Measurements from ENCODE around the gene GK.
"Not testable (repeated sequence)": the region's sequence is repeated elsewhere in the genome, so short reads cannot be mapped to it uniquely, and the experiment has no call there.

Gene GK

GRCh38 chrX:30706216-30706775, 53.1 kb downstream of the GK start:
- DNase-seq (ENCODE audit: low read depth in 2 of 2), result no peak

GRCh38 chrX:30712214-30712613, 59.0 kb downstream of the GK start:
- no peak for DNase-seq (ENCODE audit: low read depth in 2 of 2)

GRCh38 chrX:30713061-30713525, 59.9 kb downstream of the GK start:
- DNase-seq (ENCODE audit: low read depth in 2 of 2), result peak; percentile 22 to 36

DNA sequence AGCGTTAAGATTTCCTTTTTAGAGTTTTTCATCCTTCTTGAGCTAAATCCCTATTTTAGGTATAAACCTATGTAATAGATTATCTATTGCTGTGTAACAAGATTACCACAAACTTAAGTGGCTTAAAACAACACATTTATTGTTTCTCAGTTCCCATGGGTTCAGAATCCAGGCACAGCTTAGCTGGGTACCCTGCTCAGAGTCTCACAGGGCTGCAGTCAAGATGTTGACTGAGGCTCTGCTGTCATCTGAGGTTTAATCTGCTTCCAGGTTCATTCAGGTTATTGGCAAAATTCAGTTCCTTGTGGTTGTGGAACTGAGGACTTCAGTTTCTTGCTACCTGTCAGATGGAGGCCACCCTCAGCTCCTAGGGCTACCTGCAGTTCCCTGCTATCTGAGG, 60.9 kb downstream of the GK start:
- DNase-seq (ENCODE audit: low read depth in 2 of 2), result no peak

- no peak for DNase-seq (ENCODE audit: low read depth in 2 of 2)
Measured at GRCh38 chrX:30715976-30716375, 62.8 kb downstream of the GK start.

DNA sequence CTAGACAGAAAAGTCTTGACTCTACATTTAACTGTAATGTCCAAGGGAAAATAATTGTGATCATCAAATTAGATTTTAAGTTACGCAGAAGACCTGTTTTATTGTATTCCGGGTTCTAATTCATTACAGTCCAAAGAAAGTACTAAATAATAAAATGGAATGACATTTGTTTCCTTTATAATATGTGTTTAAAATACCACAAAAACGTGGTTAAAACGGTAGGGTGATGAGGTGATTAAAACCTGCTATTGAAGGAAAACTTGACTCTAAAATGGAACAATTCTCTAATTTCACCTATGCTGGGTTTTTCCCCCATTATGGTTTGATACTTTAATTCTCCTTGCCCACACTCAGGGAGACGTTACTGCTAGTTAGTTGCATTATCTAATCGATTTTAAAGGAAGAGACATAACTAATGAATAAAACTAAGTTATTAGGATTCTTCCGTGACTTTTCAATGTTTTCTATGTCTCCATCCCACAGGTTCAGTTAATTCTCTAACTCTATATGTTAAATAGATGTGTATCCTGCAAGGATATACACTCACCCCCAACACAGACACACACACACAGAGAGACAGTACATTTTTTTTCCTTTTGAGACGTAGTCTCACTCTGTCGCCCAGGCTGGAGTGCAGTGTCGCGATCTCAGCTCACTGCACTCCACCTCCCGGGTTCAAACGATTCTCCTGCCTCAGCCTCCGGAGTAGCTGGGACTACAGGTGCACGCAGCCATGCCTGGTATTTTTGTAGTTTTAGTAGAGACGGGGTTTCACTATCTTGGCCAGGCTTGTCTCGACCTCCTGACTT, 80.8 kb downstream of the GK start:
- DNase-seq (ENCODE audit: low read depth in 2 of 2), result no peak

- no peak for DNase-seq (ENCODE audit: low read depth in 2 of 2)
Measured at GRCh38 chrX:30734782-30735181, 81.6 kb downstream of the GK start.

- DNase-seq (ENCODE audit: low read depth in 2 of 2), result peak; percentile 55 to 73
Measured at GRCh38 chrX:30735839-30736238, 82.6 kb downstream of the GK start.

GRCh38 chrX:30741545-30741944, 88.3 kb downstream of the GK start:
- DNase-seq (ENCODE audit: low read depth in 2 of 2), result no peak

DNA sequence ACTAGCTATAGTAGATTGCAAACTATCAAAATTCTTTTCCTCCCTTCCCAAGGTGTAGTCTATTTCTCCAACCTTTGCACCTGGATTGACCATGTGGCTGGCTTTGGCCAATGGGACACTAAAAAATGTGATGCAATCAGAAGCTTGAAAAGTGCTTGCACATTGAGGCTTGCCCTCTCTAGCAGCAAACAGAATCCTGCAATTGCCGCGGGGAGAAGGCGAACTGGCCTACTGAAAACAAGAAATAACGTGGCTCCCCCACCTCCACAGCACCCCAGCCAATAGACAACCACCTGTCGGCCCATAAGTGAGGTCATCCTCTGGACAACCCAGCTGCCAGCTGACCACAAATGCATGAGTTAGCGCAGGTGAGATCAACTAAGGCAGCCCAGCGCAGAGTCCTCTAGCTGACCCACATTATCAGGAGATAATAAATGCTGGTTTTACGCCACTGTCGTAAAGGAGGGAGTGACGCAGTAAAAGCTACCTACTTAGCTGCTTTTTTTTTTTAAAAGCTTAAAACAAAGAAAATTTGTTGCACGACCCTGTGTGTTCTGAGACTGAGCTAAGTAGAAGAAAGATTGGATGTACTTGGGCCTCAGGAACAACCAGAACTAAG, 95.2 kb downstream of the GK start:
- DNase-seq (ENCODE audit: low read depth in 2 of 2), result no peak

DNA sequence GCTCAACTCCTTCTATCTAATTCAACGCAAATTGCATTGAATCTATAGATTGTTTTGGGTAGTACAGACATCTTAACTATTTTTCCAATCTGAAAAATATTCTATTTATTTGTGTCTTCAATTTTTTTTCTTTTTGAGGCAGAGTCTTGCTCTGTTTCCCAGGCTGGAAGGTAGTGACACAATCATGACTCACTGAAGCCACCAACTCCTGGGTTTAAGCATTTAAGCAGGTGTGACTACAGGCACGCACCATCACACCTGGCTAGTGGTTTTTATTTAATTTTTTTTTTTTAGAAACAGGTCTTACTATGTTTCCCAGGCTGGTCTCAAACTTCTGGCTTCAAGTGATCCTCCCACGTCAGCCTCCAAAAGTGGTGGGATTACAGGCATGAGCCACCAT, 98.3 kb downstream of the GK start:
- DNase-seq (ENCODE audit: low read depth in 2 of 2), result no peak

GRCh38 chrX:30762755-30763154, 109.5 kb downstream of the GK start:
- no peak for DNase-seq (ENCODE audit: low read depth in 2 of 2)

- not testable (repeated sequence) for DNase-seq (ENCODE audit: low read depth in 2 of 2)
Measured at GRCh38 chrX:30773764-30774163, 120.5 kb downstream of the GK start.

DNA sequence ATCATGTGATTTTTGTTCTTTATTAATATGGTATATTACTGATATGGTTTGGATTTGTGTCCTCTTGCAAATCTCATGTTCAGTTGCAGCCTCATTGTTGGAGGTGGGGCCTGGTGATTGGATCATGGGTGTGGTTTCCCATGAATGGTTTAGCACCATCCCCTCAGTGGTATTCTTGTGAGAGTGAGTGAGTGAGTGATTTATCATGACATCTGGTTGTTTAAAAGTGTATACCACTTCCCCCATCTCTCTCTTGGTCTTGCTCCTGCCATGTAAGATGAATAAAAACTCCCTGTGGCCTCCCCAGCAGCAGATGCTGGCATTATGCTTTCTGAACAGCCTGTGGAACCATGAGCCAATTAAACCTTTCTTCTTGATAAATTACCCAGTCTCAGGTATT, 124.4 kb downstream of the GK start:
- no peak for DNase-seq (ENCODE audit: low read depth in 2 of 2)

DNA sequence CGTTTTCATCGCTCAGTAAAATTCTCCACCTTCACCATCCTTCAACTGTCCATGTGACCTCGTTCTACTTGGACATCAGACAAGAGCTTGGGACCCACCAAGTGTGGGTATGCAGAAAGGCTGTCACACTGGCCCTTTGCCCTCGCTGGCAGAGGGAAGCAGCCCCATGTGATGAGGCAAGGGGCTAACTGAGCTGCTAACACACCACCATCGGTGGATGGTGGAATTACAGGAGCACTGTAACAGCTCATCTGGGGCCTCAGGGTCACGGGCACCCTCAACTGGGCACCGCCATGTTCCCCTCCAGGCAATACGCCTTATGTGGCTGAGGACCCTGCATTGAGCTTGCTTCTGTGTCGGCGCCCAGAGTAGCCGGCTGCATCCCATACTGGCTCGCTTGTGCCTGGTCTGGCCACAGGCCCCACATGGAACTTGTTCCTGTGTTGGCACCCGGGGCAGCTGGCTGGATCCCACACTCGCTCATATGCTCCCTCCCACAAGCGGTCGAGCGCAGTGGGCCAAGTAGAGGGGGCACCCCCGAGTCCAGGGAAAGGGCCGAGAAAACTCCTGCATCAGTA, 126.3 kb downstream of the GK start:
- no peak for DNase-seq (ENCODE audit: low read depth in 2 of 2)

Measured in stimulated activated CD4-positive, alpha-beta T cell treated with anti-CD3 and anti-CD28 coated beads, Interleukin-15, amount 100 ng/mL, for 48 hours (primary cell).